H9 (cell line): ENCODE results near the gene PAQR9. TPM values are rescaled to one million over a fixed set of nuclear protein-coding genes. Genes with fewer than 3 reads are reported as not detected.
A peak's percentile ranks its signal among the peaks of the same experiment; 100 is the strongest.

ENCODE experiments used
- DNase-seq: peaks from one replicate; pipeline ENCODE4 v3.0.0-alpha.2; 2017
- H2AFZ ChIP-seq: one replicate; pipeline ENCODE4 v1.6.1; 2013; ENCODE audit warnings: mild to moderate bottlenecking, low read length, control low read depth, moderate library complexity
- H2AK5ac ChIP-seq: 2 replicates; pipeline ENCODE4 v1.6.1; 2013; ENCODE audit warnings: low read length, control low read depth, mixed read lengths; ENCODE audit not compliant: insufficient read length
- H2BK120ac ChIP-seq: one replicate; pipeline ENCODE4 v1.6.1; 2013; ENCODE audit warnings: low read depth, mild to moderate bottlenecking, low read length, control low read depth, inconsistent platforms; ENCODE audit not compliant: poor library complexity, severe bottlenecking
- H2BK12ac ChIP-seq: 2 replicates; pipeline ENCODE4 v1.6.1; 2013; ENCODE audit warnings: low read length, control low read depth, mixed read lengths, low read depth; ENCODE audit not compliant: insufficient read length
- H2BK15ac ChIP-seq: 2 replicates; pipeline ENCODE4 v1.6.1; 2013; ENCODE audit warnings: low read depth, low read length, control low read depth
- H2BK20ac ChIP-seq: one replicate; pipeline ENCODE4 v1.6.1; 2013; ENCODE audit warnings: low read depth, mild to moderate bottlenecking, low read length, control low read depth, inconsistent platforms; ENCODE audit not compliant: poor library complexity, severe bottlenecking
- H2BK5ac ChIP-seq: 2 replicates; pipeline ENCODE4 v1.6.1; 2013; ENCODE audit warnings: low read length, control low read depth, mixed read lengths; ENCODE audit not compliant: insufficient read length
- H3K14ac ChIP-seq: 2 replicates; pipeline ENCODE4 v1.6.1; 2013; ENCODE audit warnings: low read length, control low read depth; ENCODE audit not compliant: insufficient read depth
- H3K18ac ChIP-seq: 2 replicates; pipeline ENCODE4 v1.6.1; 2013; ENCODE audit warnings: low read depth, mild to moderate bottlenecking, mixed read lengths, low read length, control low read depth; ENCODE audit not compliant: insufficient read length
- H3K23ac ChIP-seq: 2 replicates; pipeline ENCODE4 v1.6.1; 2013; ENCODE audit warnings: low read length, control low read depth, mixed read lengths, low read depth; ENCODE audit not compliant: insufficient read length
- H3K23me2 ChIP-seq: 2 replicates; pipeline ENCODE4 v1.6.1; 2013; ENCODE audit warnings: low read depth, mild to moderate bottlenecking, mixed read lengths, low read length, control low read depth; ENCODE audit not compliant: insufficient read length, poor library complexity, severe bottlenecking
- H3K27ac ChIP-seq: 2 replicates; pipeline ENCODE4 v1.5.1; 2013; ENCODE audit warnings: low read length, control low read depth, mixed read lengths, low read depth; ENCODE audit not compliant: insufficient read length
- H3K27me3 ChIP-seq: 2 replicates; pipeline ENCODE4 v1.6.1; 2013; ENCODE audit warnings: low read length, control low read depth, inconsistent platforms; ENCODE audit not compliant: insufficient read depth
- H3K4ac ChIP-seq: 2 replicates; pipeline ENCODE4 v1.6.1; 2013; ENCODE audit warnings: low read depth, mild to moderate bottlenecking, control low read depth, inconsistent platforms, low read length, moderate library complexity
- H3K4me1 ChIP-seq: 2 replicates; pipeline ENCODE4 v1.6.1; 2013; ENCODE audit warnings: low read length, control low read depth, inconsistent platforms; ENCODE audit not compliant: insufficient read depth
- H3K4me2 ChIP-seq: 2 replicates; pipeline ENCODE4 v1.6.1; 2013; ENCODE audit warnings: low read length, control low read depth, mixed read lengths; ENCODE audit not compliant: insufficient read length, insufficient read depth
- H3K56ac ChIP-seq: 2 replicates; pipeline ENCODE4 v1.6.1; 2013; ENCODE audit warnings: low read depth, mild to moderate bottlenecking, mixed read lengths, low read length, control low read depth; ENCODE audit not compliant: insufficient read length
- H3K79me1 ChIP-seq: 2 replicates; pipeline ENCODE4 v1.6.1; 2013; ENCODE audit warnings: low read depth, mild to moderate bottlenecking, moderate library complexity, low read length, control low read depth, inconsistent platforms; ENCODE audit not compliant: insufficient read depth, poor library complexity, severe bottlenecking
- H3K79me2 ChIP-seq: 2 replicates; pipeline ENCODE4 v1.6.1; 2013; ENCODE audit warnings: low read length, control low read depth, inconsistent platforms; ENCODE audit not compliant: insufficient read depth
- H3K9ac ChIP-seq: 2 replicates; pipeline ENCODE4 v1.6.1; 2013; ENCODE audit warnings: low read length, control low read depth, mixed read lengths; ENCODE audit not compliant: insufficient read length; ENCODE audit errors: extremely low read depth
- H3K9me3 ChIP-seq: one replicate; pipeline ENCODE4 v1.6.1; 2013; ENCODE audit warnings: low read depth, low read length, inconsistent platforms; ENCODE audit not compliant: control insufficient read depth
- H3T11ph ChIP-seq: one replicate; pipeline ENCODE4 v1.6.1; 2013; ENCODE audit warnings: mild to moderate bottlenecking, low read length, control low read depth, inconsistent platforms
- H4K20me1 ChIP-seq: one replicate; pipeline ENCODE4 v1.6.1; 2013; ENCODE audit not compliant: control insufficient read depth, insufficient read length, insufficient read depth
- H4K5ac ChIP-seq: 2 replicates; pipeline ENCODE4 v1.6.1; 2013; ENCODE audit warnings: low read depth, mild to moderate bottlenecking, mixed read lengths, low read length, control low read depth; ENCODE audit not compliant: insufficient read length
- H4K8ac ChIP-seq: replicated peaks from 2 replicates; pipeline ENCODE4 v1.6.1; 2013; ENCODE audit warnings: low read length, control low read depth, mixed read lengths, low read depth; ENCODE audit not compliant: insufficient read length
- H4K91ac ChIP-seq: 2 replicates; pipeline ENCODE4 v1.6.1; 2013; ENCODE audit warnings: low read depth, mild to moderate bottlenecking, moderate library complexity, mixed read lengths, low read length, control low read depth; ENCODE audit not compliant: insufficient read length
- H3K27ac Mint-ChIP-seq, 3 experiments: 2 replicates in 2 of 3; 3 replicates in 1 of 3; pipeline ENCODE4 v1.8.0; 2020 to 2021; ENCODE audit warnings: mixed read lengths in 3 of 3, mild to moderate bottlenecking in 1 of 3, moderate library complexity in 1 of 3
- H3K27me3 Mint-ChIP-seq: 2 replicates; pipeline ENCODE4 v1.8.0; 2021; ENCODE audit warnings: low read depth, mild to moderate bottlenecking, moderate library complexity, mixed read lengths
- H3K36me3 Mint-ChIP-seq, 3 experiments: 2 replicates in 2 of 3; 3 replicates in 1 of 3; pipeline ENCODE4 v1.8.0; 2020 to 2021; ENCODE audit warnings: low read depth in 3 of 3, mixed read lengths in 3 of 3; ENCODE audit not compliant: insufficient read depth in 1 of 3
- H3K4me1 Mint-ChIP-seq, 2 experiments: 2 replicates each; pipeline ENCODE4 v1.8.0; 2020; ENCODE audit warnings: mixed read lengths in 2 of 2
- H3K4me3 Mint-ChIP-seq, 2 experiments: 2 replicates in 1 of 2; 3 replicates in 1 of 2; pipeline ENCODE4 v1.8.0; 2020 to 2021; ENCODE audit warnings: mild to moderate bottlenecking in 2 of 2, mixed read lengths in 2 of 2, moderate library complexity in 1 of 2
- H3K9me3 Mint-ChIP-seq, 2 experiments: 2 replicates in 1 of 2; 3 replicates in 1 of 2; pipeline ENCODE4 v1.8.0; 2020; ENCODE audit warnings: mild to moderate bottlenecking in 2 of 2, mixed read lengths in 2 of 2, moderate library complexity in 1 of 2
- CTCF ChIP-seq: fragments of 200-600 bp; sonication (generic); conservative IDR thresholded peaks from 3 replicates; pipeline ENCODE4 v1.8.0; 2021; ENCODE audit warnings: antibody characterized with exemption, mild to moderate bottlenecking
- WGBS: extraction: QIAGEN DNeasy Blood & Tissue Kit; methylation state at CpG from one replicate; pipeline ENCODE4 v1.1.7; 2013; ENCODE audit warnings: missing lambda C conversion rate, low lambda C conversion rate, mixed read lengths; ENCODE audit not compliant: insufficient read length; ENCODE audit errors: extremely low coverage; 5-methylcytosine and 5-hydroxymethylcytosine counted together
- total RNA-seq: library from RNA; stranded (reverse); gene quantifications from 2 replicates; pipeline ENCODE4 v1.2.1, GENCODE V29; 2021

The PAQR9 gene
- total RNA-seq, 1 experiment from 2014 or later, result 2.3 TPM

- H2AK5ac ChIP-seq, result no peak overlapping the region
- H3K27me3 Mint-ChIP-seq, result peaks cover 56% of the 10 kb centered on the region
- peaks cover 7% of the 10 kb centered on the region; the same call in 1 of the 2 replicates for H3K27me3 ChIP-seq
Observed at GRCh38 chr3:142963234-142963515, 299 bp downstream of the PAQR9 start.

More at GRCh38 chr3:142963234-142963515, 299 bp downstream of the PAQR9 start:
- Histone ChIP-seq H4K8ac (no peak overlapping the region), H2BK5ac (no peak overlapping the region), H4K20me1 (no peaks in the 10 kb centered on the region), H2BK15ac (no peak overlapping the region), H3K79me2 (no peaks in the 10 kb centered on the region), H3K9me3 (no peaks in the 10 kb centered on the region), H3K79me1 (no peaks in the 10 kb centered on the region), H3K18ac (no peak overlapping the region), H4K5ac (no peak overlapping the region), H4K91ac (no peak overlapping the region), H3K23ac (no peak overlapping the region), H2AFZ (no peak overlapping the region), H3K14ac (no peak overlapping the region), H3K27ac (no peak overlapping the region), H3T11ph (no peak overlapping the region), H3K4me1 (no peaks in the 10 kb centered on the region), H3K4me2 (peak overlapping the region; percentile 39), H3K9ac (no peak overlapping the region), H2BK20ac (no peak overlapping the region), H3K23me2 (peaks cover 4% of the 10 kb centered on the region), H2BK120ac (no peak overlapping the region), H3K56ac (no peak overlapping the region), H3K4ac (no peak overlapping the region), H2BK12ac (no peak overlapping the region)
- no peak for TF ChIP-seq CTCF
- H3K9me3 Mint-ChIP-seq, result peaks cover 2 to 6% of the 10 kb centered on the region in 2 experiments; a peak in 2 of 5 replicates
- H3K4me1 Mint-ChIP-seq, result peaks cover 22 to 24% of the 10 kb centered on the region in 2 experiments
- peak overlapping the region; percentile 83 to 92 for H3K4me3 Mint-ChIP-seq
- WGBS, result no CpG with 5 or more reads among the region's 35 CpGs
- DNase-seq, result no peak
- H3K27ac Mint-ChIP-seq, result no peak overlapping the region
- H3K36me3 Mint-ChIP-seq, result peaks cover 2 to 8% (median 7%) of the 10 kb centered on the region in 3 experiments; a peak in 5 of 7 replicates
